Liver (tissue), 9 donors: ENCODE data around the gene ETV3. TPM values are rescaled to one million over a fixed set of nuclear protein-coding genes. Genes with fewer than 3 reads are reported as not detected.
"Not testable (repeated sequence)": the region's sequence is repeated elsewhere in the genome, so short reads cannot be mapped to it uniquely, and the experiment has no call there.

ENCODE experiments used
- DNase-seq: peaks from one replicate; pipeline ENCODE4 v3.0.0-alpha.2; 2017; ENCODE audit warnings: low spot score
- H3K27ac ChIP-seq, 2 donors: one replicate each; pipeline ENCODE4 v1.7.0; 2013; ENCODE audit warnings: inconsistent platforms in 2 of 2, low read length in 2 of 2, control low read depth in 1 of 2, low read depth in 1 of 2, mild to moderate bottlenecking in 1 of 2
- H3K27me3 ChIP-seq, 4 donors: one replicate each; pipeline versions ENCODE4 v1.6.1 to v1.7.0; 2013; ENCODE audit warnings: low read length in 3 of 4, inconsistent platforms in 1 of 4, mild to moderate bottlenecking in 1 of 4, moderate library complexity in 1 of 4; ENCODE audit not compliant: control insufficient read depth in 4 of 4, insufficient read depth in 4 of 4
- H3K36me3 ChIP-seq, 4 donors: one replicate each; pipeline versions ENCODE4 v1.6.1 to v1.7.0; 2013; ENCODE audit warnings: low read length in 3 of 4, mild to moderate bottlenecking in 3 of 4, low read depth in 1 of 4, moderate library complexity in 1 of 4; ENCODE audit not compliant: control insufficient read depth in 4 of 4, insufficient read depth in 3 of 4
- H3K4me1 ChIP-seq, 4 donors: one replicate each; pipeline versions ENCODE4 v1.6.1 to v1.7.0; 2013; ENCODE audit warnings: low read length in 3 of 4, mild to moderate bottlenecking in 3 of 4, moderate library complexity in 1 of 4; ENCODE audit not compliant: control insufficient read depth in 4 of 4, insufficient read depth in 4 of 4
- H3K4me3 ChIP-seq, 3 donors: one replicate each; pipeline versions ENCODE4 v1.6.1 to v1.7.0; 2013; ENCODE audit warnings: low read length in 3 of 3, control low read depth in 1 of 3, low read depth in 1 of 3, mild to moderate bottlenecking in 1 of 3
- H3K9ac ChIP-seq, 2 donors: one replicate each; pipeline ENCODE4 v1.7.0; 2013; ENCODE audit warnings: low read length in 2 of 2, mild to moderate bottlenecking in 2 of 2, moderate library complexity in 2 of 2, control low read depth in 1 of 2, low read depth in 1 of 2
- H3K9me3 ChIP-seq, 4 donors: one replicate each; pipeline versions ENCODE4 v1.6.1 to v1.7.0; 2013; ENCODE audit warnings: low read length in 3 of 4; ENCODE audit not compliant: control insufficient read depth in 4 of 4
- EGR1 ChIP-seq, 2 donors: IDR thresholded peaks; 2 replicates each; pipeline ENCODE4 v1.6.1; 2016 to 2018; ENCODE audit warnings: antibody characterized with exemption in 2 of 2, low read depth in 2 of 2
- FOXA1 ChIP-seq: IDR thresholded peaks from 2 replicates; pipeline ENCODE4 v1.6.1; 2016; ENCODE audit warnings: antibody characterized with exemption
- GABPA ChIP-seq, 2 donors: IDR thresholded peaks in 1 of 2; conservative IDR thresholded peaks in 1 of 2; 2 replicates each; pipeline ENCODE4 v1.6.1; 2016; ENCODE audit warnings: antibody characterized with exemption in 2 of 2, mild to moderate bottlenecking in 1 of 2, moderate library complexity in 1 of 2
- HNF4A ChIP-seq, 2 donors: conservative IDR thresholded peaks; 2 replicates each; pipeline ENCODE4 v1.6.1; 2016; ENCODE audit warnings: antibody characterized with exemption in 2 of 2, mild to moderate bottlenecking in 2 of 2
- JUND ChIP-seq, 2 donors: IDR thresholded peaks; 2 replicates each; pipeline ENCODE4 v1.6.1; 2016; ENCODE audit warnings: antibody characterized with exemption in 2 of 2
- NR2F2 ChIP-seq: IDR thresholded peaks from 2 replicates; pipeline ENCODE4 v1.6.1; 2016; ENCODE audit warnings: antibody characterized with exemption
- RAD21 ChIP-seq, 2 donors: IDR thresholded peaks; 2 replicates each; pipeline ENCODE4 v1.6.1; 2016; ENCODE audit warnings: antibody characterized with exemption in 2 of 2, mild to moderate bottlenecking in 2 of 2
- REST ChIP-seq: IDR thresholded peaks from 2 replicates; pipeline ENCODE4 v1.6.1; 2016; ENCODE audit warnings: antibody characterized with exemption, mild to moderate bottlenecking
- RXRA ChIP-seq, 2 donors: IDR thresholded peaks; 2 replicates each; pipeline ENCODE4 v1.6.1; 2017 to 2018; ENCODE audit warnings: antibody characterized with exemption in 2 of 2, mild to moderate bottlenecking in 1 of 2
- SP1 ChIP-seq: IDR thresholded peaks from 2 replicates; pipeline ENCODE4 v1.6.1; 2018; ENCODE audit warnings: antibody characterized with exemption, mild to moderate bottlenecking
- TAF1 ChIP-seq: conservative IDR thresholded peaks from 2 replicates; pipeline ENCODE4 v1.6.1; 2016; ENCODE audit warnings: antibody characterized with exemption, mild to moderate bottlenecking
- ZBTB33 ChIP-seq: IDR thresholded peaks from 2 replicates; pipeline ENCODE4 v1.6.1; 2016; ENCODE audit warnings: antibody characterized with exemption
- WGBS: extraction: QIAGEN DNeasy Blood & Tissue Kit; methylation state at CpG from one replicate; pipeline ENCODE4 v1.1.7; 2013; 5-methylcytosine and 5-hydroxymethylcytosine counted together
- polyA plus RNA-seq, 2 donors: library from polyadenylated mRNA; stranded (reverse) in 1 of 2; unstranded in 1 of 2; fragments of 200-250 nt in 1 of 2; fragments of >200 nt in 1 of 2; fragmentation: Nextera tagmentation in 1 of 2; extraction: Ambion mirVana in 1 of 2; gene quantifications; one replicate each; pipeline versions ENCODE4 v1.2.1 to v1.2.3, GENCODE V29; 2013 to 2015
- total RNA-seq, 2 donors: library from RNA; depleted of rRNA; stranded (reverse); fragments of >200 nt; gene quantifications; one replicate each; pipeline ENCODE4 v1.2.3, GENCODE V29; 2014
- TF ChIP-seq, protein P1 (sequence below): IDR thresholded peaks from 2 replicates; pipeline ENCODE4 v1.6.1; 2016; ENCODE audit warnings: antibody characterized with exemption
- donor health status: healthy.
- donor health status: healthy.
- donor health status: healthy.
- donor health status: healthy.
- donor health status: healthy.

Gene ETV3
- total and polyA plus RNA-seq, 4 donors, result 2.0 to 10.8 (median 5.3) TPM

DNA sequence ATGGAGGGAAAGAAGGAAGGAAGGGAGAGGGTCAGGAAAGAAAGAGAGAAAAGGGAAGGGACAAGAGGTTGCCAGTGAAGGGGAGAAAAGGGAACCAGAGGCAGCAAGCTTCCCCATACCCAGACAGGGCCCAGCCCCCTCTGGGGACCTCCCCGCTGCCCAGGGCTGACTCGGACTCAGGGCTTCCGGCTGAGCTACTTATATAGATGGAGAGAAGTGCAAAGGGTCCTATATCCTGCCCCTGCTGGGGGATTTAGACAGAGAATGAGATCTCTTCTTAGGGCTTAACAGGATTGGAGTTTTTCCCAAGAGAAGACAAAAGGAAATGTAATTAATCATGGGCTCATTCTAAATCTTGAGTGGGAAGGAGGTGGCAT is 38.6 kb downstream of the ETV3 start, which contains the start of gene ETV3L:
Gene ETV3L, minus strand, starts transcription at position 176 of the 377 bp plus-strand sequence. CDS start 285 bp downstream, outside the sequence.
- H3K36me3 ChIP-seq, result no peaks in the 10 kb centered on the region
- TF ChIP-seq EGR1 (IDR thresholded peaks at IDR 0.05; ENCODE audit: low read depth in 2 of 2) (no peak), JUND (IDR thresholded peaks at IDR 0.05) (no peak), RAD21 (IDR thresholded peaks at IDR 0.05) (no peak), HNF4A (conservative IDR thresholded peaks at IDR 0.05) (no peak), SP1 (no peak), REST (no peak), FOXA1 (no peak), GABPA (IDR thresholded peaks at IDR 0.05 in 1 of 2, conservative IDR thresholded peaks at IDR 0.05 in 1 of 2) (no peak), ZBTB33 (no peak), TAF1 (no peak), RXRA (IDR thresholded peaks at IDR 0.05) (no peak), NR2F2 (no peak)
- TF ChIP-seq, protein P1, sequence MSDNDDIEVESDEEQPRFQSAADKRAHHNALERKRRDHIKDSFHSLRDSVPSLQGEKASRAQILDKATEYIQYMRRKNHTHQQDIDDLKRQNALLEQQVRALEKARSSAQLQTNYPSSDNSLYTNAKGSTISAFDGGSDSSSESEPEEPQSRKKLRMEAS, result no peak
- no peaks in the 10 kb centered on the region for H3K27me3 ChIP-seq
- no peaks in the 10 kb centered on the region for H3K9me3 ChIP-seq
- H3K4me1 ChIP-seq, result no peaks in the 10 kb centered on the region
- WGBS, result 71% methylated on average over 3 of the region's 3 CpGs
- H3K27ac ChIP-seq, result no peak within 1 kb of the TSS
- DNase-seq, result no peak
- H3K9ac ChIP-seq, result no peak within 1 kb of the TSS
- no peak within 1 kb of the TSS for H3K4me3 ChIP-seq

- H3K27me3 ChIP-seq, H3K27ac ChIP-seq, H3K36me3 ChIP-seq, H3K4me3 ChIP-seq, H3K4me1 ChIP-seq, H3K9ac ChIP-seq, H3K9me3 ChIP-seq, DNase-seq: not testable (repeated sequence)
- 90% methylated on average over 15 of the region's 17 CpGs for WGBS
Measured at GRCh38 chr1:157098987-157099632, 39.1 kb downstream of the ETV3 start.

GRCh38 chr1:157098519-157098918 is 39.7 kb downstream of the ETV3 start:
- 95% methylated on average over 9 of the region's 9 CpGs for WGBS
- Histone ChIP-seq H3K4me3 (no peak overlapping the region), H3K36me3 (no peaks in the 10 kb centered on the region)
- TF ChIP-seq REST, result no peak
- TF ChIP-seq EGR1 (IDR thresholded peaks at IDR 0.05; ENCODE audit: low read depth in 2 of 2), result no peak
- TF ChIP-seq ZBTB33, result no peak

More at GRCh38 chr1:157098519-157098918, 39.7 kb downstream of the ETV3 start:
- Histone ChIP-seq H3K9me3 (no peaks in the 10 kb centered on the region), H3K27ac (no peak overlapping the region), H3K27me3 (no peaks in the 10 kb centered on the region), H3K9ac (no peak overlapping the region), H3K4me1 (no peaks in the 10 kb centered on the region)
- no peak for DNase-seq
